OCI-LY3 (cell line): ENCODE results near the gene C20orf141.

Experiments
- H2AFZ ChIP-seq: fragments of 200-600, 300-600 bp; shearing (Covaris generic); 2 replicates; pipeline ENCODE4 v1.6.0; 2014; ENCODE audit warnings: antibody characterized with exemption, low read depth, low read length
- H3K27ac ChIP-seq: fragments of 200-600, 300-600 bp; sonication (generic); 2 replicates; pipeline ENCODE4 v1.5.1; 2014; ENCODE audit warnings: mild to moderate bottlenecking, low read length, moderate library complexity, mixed read lengths
- H3K27me3 ChIP-seq: fragments of 200-600, 300-600 bp; sonication (generic); 2 replicates; pipeline ENCODE4 v1.6.1; 2014; ENCODE audit warnings: low read depth, low read length, mixed read lengths
- H3K36me3 ChIP-seq: fragments of 200-600, 300-600 bp; sonication (generic); replicated peaks from 2 replicates; pipeline ENCODE3; 2014; ENCODE audit warnings: low read depth, low read length, mixed read lengths
- H3K4me1 ChIP-seq: fragments of 300-600, 200-600 bp; sonication (generic); 2 replicates; pipeline ENCODE4 v1.6.1; 2014; ENCODE audit warnings: low read length, mixed read lengths
- H3K4me2 ChIP-seq: fragments of 200-600, 300-600 bp; sonication (generic); 2 replicates; pipeline ENCODE4 v1.6.1; 2014; ENCODE audit warnings: low read length, mixed read lengths
- H3K4me3 ChIP-seq: fragments of 300-600, 200-600 bp; sonication (generic); 2 replicates; pipeline ENCODE4 v1.5.1; 2014; ENCODE audit warnings: antibody characterized with exemption, mild to moderate bottlenecking, low read length, moderate library complexity
- H3K79me2 ChIP-seq: fragments of 300-600, 200-600 bp; shearing (Covaris generic); 2 replicates; pipeline ENCODE4 v1.6.1; 2014; ENCODE audit warnings: mild to moderate bottlenecking, low read length, mixed read lengths
- H3K9ac ChIP-seq: fragments of 300-600, 200-600 bp; shearing (Covaris generic); 2 replicates; pipeline ENCODE4 v1.6.0; 2014; ENCODE audit warnings: mild to moderate bottlenecking, low read length, moderate library complexity
- H3K9me3 ChIP-seq: fragments of 200-600, 300-600 bp; shearing (Covaris generic); 2 replicates; pipeline ENCODE4 v1.6.1; 2014; ENCODE audit warnings: low read length, mixed read lengths; ENCODE audit not compliant: insufficient read depth
- H4K20me1 ChIP-seq: fragments of 200-600, 300-600 bp; sonication (generic); 2 replicates; pipeline ENCODE4 v1.6.1; 2016; ENCODE audit warnings: low read length, mixed read lengths; ENCODE audit not compliant: insufficient read depth
- CTCF ChIP-seq: fragments of 200-600, 300-600 bp; sonication (generic); IDR thresholded peaks from 2 replicates; pipeline ENCODE4 v1.5.1; 2014; ENCODE audit warnings: antibody characterized with exemption, low read length, low read depth
- EZH2phosphoT487 ChIP-seq: fragments of 200-600 bp; shearing (Covaris generic); IDR thresholded peaks from 2 replicates; pipeline ENCODE4 v1.6.1; 2018; ENCODE audit warnings: antibody characterized with exemption, mixed run types, low read depth

C20orf141 gene

GRCh38 chr20:2837221-2837960 is 22.6 kb downstream of the C20orf141 start:
- H2AFZ ChIP-seq = no peak overlapping the region
- H3K27ac ChIP-seq = no peak overlapping the region
- no peak overlapping the region for H3K4me3 ChIP-seq

GRCh38 chr20:2838170-2838797 is 23.5 kb downstream of the C20orf141 start:
- H3K79me2 ChIP-seq = peaks cover 8% of the 10 kb centered on the region
- peaks cover 20% of the 10 kb centered on the region for H3K36me3 ChIP-seq
- H2AFZ ChIP-seq = no peak overlapping the region
- no peak for TF ChIP-seq EZH2phosphoT487
- TF ChIP-seq CTCF = no peak
- peaks cover 11% of the 10 kb centered on the region for H3K4me1 ChIP-seq
- no peaks in the 10 kb centered on the region for H3K9me3 ChIP-seq
- H3K9ac ChIP-seq = no peak overlapping the region
- H3K4me3 ChIP-seq = no peak overlapping the region
- no peak overlapping the region for H3K27ac ChIP-seq
- no peaks in the 10 kb centered on the region for H4K20me1 ChIP-seq
- H3K27me3 ChIP-seq = no peaks in the 10 kb centered on the region
- no peak overlapping the region for H3K4me2 ChIP-seq

More at GRCh38 chr20:2837221-2837960, 22.6 kb downstream of the C20orf141 start:
- H3K4me1 ChIP-seq = peaks cover 15% of the 10 kb centered on the region
- H3K36me3 ChIP-seq = peaks cover 20% of the 10 kb centered on the region
- H3K79me2 ChIP-seq = peaks cover 8% of the 10 kb centered on the region
- no peak for TF ChIP-seq CTCF
- TF ChIP-seq EZH2phosphoT487 = no peak
- no peaks in the 10 kb centered on the region for H4K20me1 ChIP-seq
- no peaks in the 10 kb centered on the region for H3K9me3 ChIP-seq
- H3K9ac ChIP-seq = no peak overlapping the region
- no peak overlapping the region for H3K4me2 ChIP-seq
- H3K27me3 ChIP-seq = no peaks in the 10 kb centered on the region

GRCh38 chr20:2838847-2839671 is 24.3 kb downstream of the C20orf141 start:
- H3K4me2 ChIP-seq = peak overlapping the region; percentile 79; the same call in 1 of the 2 replicates
- H3K9ac ChIP-seq = no peak overlapping the region

More at GRCh38 chr20:2838847-2839671, 24.3 kb downstream of the C20orf141 start:
- Histone ChIP-seq H3K27me3 (no peaks in the 10 kb centered on the region), H3K79me2 (peaks cover 8% of the 10 kb centered on the region), H2AFZ (no peak overlapping the region), H3K36me3 (peaks cover 20% of the 10 kb centered on the region), H3K4me3 (no peak overlapping the region), H3K4me1 (peaks cover 8% of the 10 kb centered on the region), H4K20me1 (no peaks in the 10 kb centered on the region), H3K9me3 (no peaks in the 10 kb centered on the region), H3K27ac (no peak overlapping the region)
- TF ChIP-seq EZH2phosphoT487 (no peak), CTCF (no peak)
